GM12875 (cell line): ENCODE results near the gene PPP2R2D.
"Not testable (repeated sequence)": the region's sequence is repeated elsewhere in the genome, so short reads cannot be mapped to it uniquely, and the experiment has no call there.

Experiments
- H3K4me3 ChIP-seq: one replicate; pipeline ENCODE4 v1.5.1; 2011; ENCODE audit warnings: low read depth, low read length, control low read depth
- TF ChIP-seq, protein P1 (sequence below): IDR thresholded peaks from 2 replicates; pipeline ENCODE4 v1.5.1; 2011; ENCODE audit warnings: low read depth, mild to moderate bottlenecking, control low read depth, inconsistent platforms, low read length, moderate library complexity, borderline replicate concordance; ENCODE audit not compliant: insufficient read depth

The PPP2R2D gene

DNA sequence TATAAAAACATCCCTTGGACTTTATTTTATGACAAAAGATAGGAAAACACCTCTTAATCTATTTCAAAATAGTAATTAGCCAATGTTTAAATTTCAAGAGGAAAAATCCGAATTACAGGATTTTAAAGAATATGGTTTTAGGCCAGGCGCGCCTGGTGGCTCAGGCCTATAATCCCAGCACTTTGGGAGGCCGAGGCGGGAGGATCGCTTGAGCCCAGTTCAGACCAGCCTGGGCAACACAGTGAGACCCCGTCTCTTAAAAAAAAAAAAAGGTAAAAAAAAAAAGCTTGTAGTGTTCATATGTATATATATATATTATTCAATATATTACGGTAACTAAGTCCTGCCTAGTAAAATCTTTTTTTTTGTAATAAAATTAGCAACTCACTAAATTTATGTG, 79.5 kb downstream of the PPP2R2D start:
- H3K4me3 ChIP-seq, result no peak overlapping the region
- TF ChIP-seq, protein P1, sequence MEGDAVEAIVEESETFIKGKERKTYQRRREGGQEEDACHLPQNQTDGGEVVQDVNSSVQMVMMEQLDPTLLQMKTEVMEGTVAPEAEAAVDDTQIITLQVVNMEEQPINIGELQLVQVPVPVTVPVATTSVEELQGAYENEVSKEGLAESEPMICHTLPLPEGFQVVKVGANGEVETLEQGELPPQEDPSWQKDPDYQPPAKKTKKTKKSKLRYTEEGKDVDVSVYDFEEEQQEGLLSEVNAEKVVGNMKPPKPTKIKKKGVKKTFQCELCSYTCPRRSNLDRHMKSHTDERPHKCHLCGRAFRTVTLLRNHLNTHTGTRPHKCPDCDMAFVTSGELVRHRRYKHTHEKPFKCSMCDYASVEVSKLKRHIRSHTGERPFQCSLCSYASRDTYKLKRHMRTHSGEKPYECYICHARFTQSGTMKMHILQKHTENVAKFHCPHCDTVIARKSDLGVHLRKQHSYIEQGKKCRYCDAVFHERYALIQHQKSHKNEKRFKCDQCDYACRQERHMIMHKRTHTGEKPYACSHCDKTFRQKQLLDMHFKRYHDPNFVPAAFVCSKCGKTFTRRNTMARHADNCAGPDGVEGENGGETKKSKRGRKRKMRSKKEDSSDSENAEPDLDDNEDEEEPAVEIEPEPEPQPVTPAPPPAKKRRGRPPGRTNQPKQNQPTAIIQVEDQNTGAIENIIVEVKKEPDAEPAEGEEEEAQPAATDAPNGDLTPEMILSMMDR, result no peak

DNA sequence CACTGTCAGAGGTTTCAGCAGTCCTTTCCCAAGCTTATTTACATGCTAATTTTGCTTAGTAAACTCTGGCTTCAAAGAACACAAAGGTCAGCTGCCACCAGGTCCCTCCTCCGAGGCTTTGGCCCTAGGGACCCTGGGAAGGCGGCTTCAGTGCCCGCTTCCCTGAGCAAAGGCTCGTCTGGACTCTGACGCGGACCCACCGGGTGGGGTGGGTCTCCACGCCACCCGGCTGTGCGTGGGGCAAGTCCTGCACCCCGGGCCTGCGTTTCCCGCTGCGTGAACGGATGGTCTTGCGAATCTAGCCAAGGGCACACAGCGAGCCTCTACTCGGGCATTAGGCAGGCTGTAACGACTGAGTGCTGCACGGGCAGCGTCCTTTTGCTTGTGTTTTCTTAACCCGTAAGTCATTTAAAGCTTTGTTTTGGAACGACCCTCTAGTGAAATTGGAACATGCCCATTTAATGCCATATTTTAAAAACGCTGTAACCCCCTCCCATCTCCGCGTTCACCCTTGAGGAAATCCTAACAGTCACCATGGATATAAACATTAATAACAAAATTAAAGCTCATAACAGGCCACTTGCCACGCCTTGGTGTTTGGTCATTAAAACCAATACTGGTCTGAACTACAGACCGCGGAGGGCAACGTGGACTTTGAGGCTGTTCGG, 80.1 kb downstream of the PPP2R2D start:
- TF ChIP-seq, protein P1, result no peak
- H3K4me3 ChIP-seq, result peak overlapping the region; percentile 71

DNA sequence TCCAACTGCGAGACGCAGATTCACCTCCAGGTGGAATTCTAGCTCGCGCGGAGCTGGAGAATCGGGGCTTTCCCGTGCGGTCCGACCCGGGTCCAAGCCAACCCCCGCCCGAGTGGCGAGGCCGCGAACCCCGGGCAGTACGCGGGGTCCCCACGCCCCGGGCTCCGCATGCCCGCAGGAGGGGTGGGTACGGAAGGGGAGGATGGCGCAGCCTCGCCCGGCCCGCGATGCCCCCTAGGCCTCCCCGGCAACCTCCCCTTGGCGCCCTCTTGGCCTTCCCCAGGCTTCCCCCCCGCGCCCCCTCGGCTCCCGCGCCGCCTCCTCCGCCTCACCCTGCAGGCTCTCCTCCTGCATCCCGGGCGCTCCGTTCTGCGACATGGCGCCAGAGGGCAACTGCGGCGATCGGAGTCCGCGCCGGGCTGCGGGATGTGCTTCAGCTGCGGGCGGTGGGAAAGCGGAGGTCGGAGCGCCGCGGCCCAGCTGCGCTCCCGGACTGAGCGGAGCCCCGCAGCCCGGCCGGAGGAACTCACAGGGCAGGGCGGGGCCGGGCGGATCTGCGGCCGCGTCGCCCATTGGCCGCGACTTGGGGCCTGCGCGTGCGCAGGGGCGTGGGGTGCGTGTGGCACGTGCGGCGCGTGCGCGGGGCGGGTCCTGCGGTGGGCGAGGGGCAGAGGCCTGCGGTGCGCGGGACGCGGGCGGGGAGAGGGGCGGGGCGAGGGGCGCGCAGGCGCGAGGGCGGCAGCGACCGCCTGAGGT, 80.8 kb downstream of the PPP2R2D start, which contains the start of gene BNIP3:
TSS of gene BNIP3 (minus strand) at position 495 of the 756 bp plus-strand sequence. CDS start at position 378, 117 bp downstream.
- H3K4me3 ChIP-seq, result peak within 1 kb of the TSS; percentile 71
- TF ChIP-seq, protein P1, result no peak

DNA sequence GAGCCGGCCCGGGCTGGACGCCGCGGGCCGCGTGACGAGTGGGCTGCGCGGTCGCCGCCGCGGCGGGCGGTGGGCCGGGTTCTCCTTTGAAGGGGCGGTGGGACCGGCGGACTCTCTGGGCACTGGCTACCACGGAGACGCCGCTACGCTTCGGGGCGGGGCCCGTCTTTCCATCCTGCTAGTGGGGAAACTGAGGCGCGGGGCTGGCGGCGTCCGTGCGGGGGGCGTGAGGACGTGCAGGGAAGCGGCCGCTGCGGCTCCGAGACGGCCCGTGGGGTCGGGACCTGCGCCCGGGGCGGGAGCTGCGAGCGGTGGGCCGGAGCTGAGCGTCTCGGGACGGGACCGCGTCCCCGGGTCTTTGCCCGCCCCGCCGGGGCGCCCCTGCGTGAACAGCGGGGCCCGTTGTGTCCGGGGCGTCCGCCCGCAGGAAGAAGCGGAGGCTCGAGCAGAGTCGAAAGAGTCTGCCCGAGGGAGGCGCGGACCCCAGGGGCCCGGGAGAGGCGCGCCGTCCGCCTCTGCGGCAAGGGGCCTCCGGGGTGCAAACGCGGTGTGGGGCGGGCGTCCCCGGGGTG, 81.5 kb downstream of the PPP2R2D start:
- TF ChIP-seq, protein P1, result no peak
- H3K4me3 ChIP-seq, result peak overlapping the region; percentile 71

DNA sequence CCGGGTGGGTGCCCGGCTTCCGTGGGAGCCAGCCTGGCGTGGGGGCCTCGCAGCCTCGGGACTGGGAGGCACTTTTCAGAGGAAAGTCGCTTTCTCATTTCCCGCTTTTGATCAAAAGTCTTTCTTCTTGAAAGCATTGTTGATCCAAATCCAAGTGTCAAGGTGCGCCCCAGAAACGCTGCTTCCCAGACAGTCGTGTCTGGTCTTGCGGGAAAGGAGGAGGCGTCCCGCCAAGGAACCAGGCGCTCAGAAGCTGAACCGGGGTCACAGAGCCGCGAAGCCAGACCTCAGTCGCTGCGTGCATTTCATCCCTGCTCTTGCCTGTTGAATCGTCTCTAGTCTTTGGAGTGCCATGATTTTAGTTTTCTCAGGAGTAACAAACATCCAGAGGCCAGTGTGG, 82.0 kb downstream of the PPP2R2D start:
- H3K4me3 ChIP-seq, result peak overlapping the region; percentile 71
- TF ChIP-seq, protein P1, result no peak

DNA sequence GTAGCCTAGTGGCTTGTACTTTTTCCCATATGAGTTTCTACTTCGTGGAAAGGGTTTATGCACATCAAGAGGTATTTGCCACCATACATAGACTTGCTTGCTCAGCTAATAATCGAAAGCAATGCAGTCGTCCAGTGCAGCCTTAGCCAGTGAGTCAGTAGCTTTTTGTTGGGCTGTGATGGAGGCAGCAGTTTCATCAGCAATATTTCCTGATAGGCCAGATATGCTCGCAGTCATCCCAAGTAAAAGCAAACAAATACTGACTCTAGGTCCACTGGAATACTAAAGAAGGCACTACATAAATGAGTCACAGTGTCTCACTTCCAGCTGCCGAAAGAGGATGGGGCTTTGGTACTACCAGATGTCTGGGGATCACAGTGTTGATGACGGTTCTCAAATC, 83.0 kb downstream of the PPP2R2D start:
- H3K4me3 ChIP-seq, result no peak overlapping the region
- TF ChIP-seq, protein P1, result no peak

DNA sequence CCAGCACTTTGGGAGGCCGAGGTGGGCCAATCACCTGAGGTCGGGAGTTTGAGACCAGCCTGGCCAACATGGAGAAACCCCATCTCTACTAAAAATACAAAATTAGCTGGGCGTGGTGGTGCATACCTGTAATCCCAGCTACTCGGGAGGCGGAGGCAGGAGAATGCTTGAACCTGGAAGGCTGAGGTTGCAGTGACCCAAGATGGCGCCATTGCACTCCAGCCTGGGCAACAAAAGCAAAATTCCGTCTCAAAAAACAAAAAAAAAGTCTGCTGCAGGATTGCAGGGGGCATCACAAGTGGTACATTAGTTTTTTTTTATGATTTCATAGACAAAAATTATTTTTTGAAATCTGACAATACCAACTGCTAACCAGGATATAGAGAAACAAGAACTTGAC, 86.0 kb downstream of the PPP2R2D start:
- H3K4me3 ChIP-seq, result not testable (repeated sequence)

DNA sequence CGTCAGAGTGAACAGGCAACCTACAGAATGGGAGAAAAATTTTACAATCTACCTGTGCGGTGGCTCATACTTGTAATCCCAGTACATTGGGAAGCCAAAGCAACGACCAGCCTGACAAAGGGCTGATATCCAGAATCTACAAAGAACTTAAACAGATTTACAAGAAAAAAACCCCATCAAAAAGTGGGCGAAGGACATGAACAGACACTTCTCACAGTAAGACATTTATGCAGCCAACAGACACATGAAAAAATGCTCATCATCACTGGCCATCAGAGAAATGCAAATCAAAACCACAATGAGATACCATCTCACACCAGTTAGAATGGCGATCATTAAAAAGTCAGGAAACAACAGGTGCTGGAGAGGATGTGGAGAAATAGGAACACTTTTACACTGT, 86.5 kb downstream of the PPP2R2D start:
- not testable (repeated sequence) for H3K4me3 ChIP-seq

DNA sequence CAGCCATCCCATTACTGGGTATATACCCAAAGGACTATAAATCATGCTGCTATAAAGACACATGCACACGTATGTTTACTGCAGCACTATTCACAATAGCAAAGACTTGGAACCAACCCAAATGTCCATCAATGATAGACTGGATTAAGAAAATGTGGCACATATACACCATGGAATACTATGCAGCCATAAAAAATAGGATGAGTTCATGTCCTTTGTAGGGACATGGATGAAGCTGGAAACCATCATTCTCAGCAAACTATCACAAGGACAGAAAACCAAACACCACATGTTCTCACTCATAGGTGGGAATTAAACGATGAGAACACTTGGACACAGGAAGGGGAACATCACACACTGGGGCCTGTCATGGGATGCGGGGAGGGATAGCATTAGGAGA, 87.0 kb downstream of the PPP2R2D start:
- H3K4me3 ChIP-seq, result not testable (repeated sequence)
